ENCODE results near the gene COL4A2.

GRCh38 chr13:110422913-110423688 is 116.0 kb downstream of the COL4A2 start:
- TF ChIP-seq CTCF (conservative IDR thresholded peaks at IDR 0.05; ENCODE audit: low read length) (no peak), EZH2phosphoT487 (IDR thresholded peaks at IDR 0.05; ENCODE audit: borderline replicate concordance) (no peak)
